Measurements from ENCODE around the gene BLVRB.
"Not testable (repeated sequence)": the region's sequence is repeated elsewhere in the genome, so short reads cannot be mapped to it uniquely, and the experiment has no call there.

BLVRB gene

DNA sequence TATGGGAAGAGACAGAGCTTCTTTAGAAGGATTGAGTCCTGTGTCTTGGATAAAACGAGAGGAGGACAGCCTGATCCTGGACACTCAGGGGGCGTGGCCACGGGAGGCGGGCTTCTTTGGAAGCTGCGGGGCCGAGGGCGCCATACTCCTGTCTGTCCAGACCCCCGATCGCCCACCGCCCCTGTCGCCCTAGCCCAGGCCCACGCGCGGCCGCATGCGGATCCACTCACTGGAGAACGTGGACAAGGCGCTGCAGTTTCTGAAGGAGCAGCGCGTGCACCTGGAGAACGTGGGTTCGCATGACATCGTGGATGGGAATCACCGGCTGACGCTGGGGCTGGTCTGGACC is 24.3 kb upstream of the BLVRB start:
- DNase-seq (ENCODE audit: low read depth in 1 of 2, low spot score in 1 of 2) = no peak

DNA sequence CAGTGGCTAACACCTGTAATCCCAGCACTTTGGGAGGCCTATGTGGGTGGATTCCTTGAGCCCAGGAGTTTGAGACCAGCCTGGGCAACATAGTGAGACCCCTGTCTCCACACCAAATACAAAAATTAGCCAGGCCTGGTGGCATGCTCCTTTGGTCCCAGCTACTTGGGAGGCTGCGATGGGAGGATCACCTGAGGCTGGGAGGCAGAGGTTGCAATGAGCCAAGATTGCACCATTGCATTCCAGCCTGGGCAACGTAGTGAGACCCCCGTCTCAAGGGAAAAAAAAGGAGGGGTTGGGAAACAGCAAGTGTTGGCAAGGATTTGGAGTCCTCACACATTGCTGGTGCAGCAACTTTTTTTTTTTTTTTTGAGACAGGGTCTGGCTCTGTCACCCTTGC is 20.5 kb upstream of the BLVRB start:
- no peak for DNase-seq (ENCODE audit: low read depth in 1 of 2, low spot score in 1 of 2)

DNA sequence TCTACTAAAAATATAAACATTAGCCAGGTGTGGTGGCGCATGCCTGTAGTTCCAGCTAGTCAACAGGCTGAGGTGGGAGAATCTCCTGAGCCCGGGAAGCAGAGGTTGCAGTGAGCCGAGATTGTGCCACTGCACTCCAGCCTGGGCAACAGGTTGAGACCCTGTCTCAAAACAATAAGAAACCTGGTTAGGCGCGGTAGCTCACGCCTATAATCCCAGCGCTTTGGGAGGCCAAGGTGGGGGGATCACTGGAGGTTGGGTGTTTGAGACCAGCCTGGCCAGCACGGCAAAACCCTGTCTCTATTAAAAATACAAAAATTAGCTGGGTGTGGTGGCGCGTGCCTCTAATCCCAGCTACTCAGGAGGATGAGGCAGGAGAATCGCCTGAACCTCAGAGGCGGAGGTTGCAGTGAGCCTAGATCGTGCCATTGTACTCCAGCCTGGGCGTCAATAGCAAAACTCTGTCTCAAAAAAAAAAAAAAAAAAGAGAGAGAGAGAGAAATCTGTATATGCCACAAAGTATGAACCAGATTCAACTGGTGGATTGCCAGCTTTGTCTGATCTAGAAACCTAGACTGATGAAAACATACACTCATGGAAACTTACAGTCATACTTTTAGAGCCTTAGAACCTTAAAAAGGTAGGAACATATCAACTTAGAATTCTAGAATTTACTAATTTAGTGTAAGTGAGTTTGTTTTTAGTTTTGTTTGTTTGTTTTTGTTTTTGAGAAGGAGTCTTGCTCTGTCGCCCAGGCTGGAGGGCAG is 10.5 kb upstream of the BLVRB start:
- DNase-seq (ENCODE audit: low read depth in 1 of 2, low spot score in 1 of 2) = not testable (repeated sequence)

DNA sequence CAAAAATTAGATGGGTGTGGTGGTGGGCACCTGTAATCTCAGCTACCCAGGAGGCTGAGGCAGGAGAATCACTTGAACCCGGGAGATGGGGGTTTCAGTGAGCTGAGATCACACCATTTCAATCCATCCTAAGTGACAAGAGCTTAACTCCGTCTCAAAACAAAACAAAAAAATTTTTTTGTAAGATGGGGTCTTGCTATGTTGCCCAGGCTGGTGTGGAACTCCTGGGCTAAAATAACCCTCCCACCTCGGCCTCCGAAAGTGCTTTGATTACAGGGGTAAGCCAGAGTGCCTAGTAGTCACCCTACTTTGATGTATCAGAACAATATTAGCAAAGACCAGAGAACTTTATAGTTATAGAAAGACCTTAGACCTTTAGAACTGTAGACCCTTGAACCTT is 9.2 kb upstream of the BLVRB start:
- DNase-seq (ENCODE audit: low read depth in 1 of 2, low spot score in 1 of 2) = no peak

DNA sequence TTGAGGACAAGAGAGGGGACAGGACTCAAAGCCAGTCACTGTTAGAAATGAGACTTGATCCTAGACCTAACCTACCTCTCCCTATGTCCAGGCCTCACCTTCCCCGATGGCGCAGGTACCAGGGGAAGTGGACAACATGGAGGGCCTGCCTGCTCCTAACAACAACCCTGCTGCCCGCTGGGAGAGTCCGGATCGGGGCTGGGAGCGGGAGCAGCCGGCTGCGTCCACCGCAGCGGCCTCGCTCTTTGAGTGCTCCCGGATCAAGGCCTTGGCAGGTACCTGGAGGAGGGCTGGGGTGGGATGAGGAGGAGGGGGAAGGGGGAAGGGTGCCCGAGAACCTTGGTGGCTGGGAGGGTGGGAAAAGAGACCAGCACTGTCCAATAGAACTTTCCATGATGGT is 7.0 kb upstream of the BLVRB start:
- no peak for DNase-seq (ENCODE audit: low read depth in 1 of 2, low spot score in 1 of 2)

DNA sequence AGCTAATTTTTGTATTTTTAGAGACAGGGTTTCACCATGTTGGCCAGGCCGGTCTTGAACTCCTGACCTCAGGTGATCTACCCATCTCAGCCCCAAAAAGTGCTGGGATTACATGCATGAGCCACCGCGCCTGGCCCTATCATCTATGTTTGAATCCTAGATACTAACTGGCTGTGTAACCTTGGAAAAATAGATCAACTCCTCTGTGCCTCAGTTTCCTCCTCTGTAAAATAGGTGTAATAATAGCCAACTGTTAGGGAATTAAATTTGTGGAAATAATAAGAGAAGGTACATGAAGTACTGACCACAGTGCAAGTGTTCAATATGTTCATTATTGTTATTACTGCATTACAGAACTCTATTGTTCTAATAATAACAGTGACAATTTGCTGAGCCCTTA is 5.6 kb upstream of the BLVRB start:
- DNase-seq (ENCODE audit: low read depth in 1 of 2, low spot score in 1 of 2) = no peak

DNA sequence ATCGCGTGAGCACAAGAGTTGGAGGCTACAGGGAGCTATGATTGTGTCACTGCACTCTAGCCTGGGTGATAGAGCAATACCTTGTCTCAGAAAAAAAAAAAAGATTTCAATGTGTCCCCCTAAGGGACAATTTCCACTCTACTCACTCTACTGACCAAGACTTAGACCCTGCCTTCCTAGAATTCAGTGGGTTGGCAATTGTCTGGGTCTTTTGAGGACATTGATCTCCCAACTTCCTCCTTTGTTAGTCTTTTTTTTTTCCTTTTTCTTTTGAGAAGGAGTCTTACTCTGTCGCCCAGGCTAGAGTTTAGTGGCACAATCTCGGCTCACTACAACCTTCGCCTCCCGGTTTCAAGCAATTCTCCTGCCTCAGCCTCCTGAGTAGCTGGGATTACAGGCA is 3.5 kb upstream of the BLVRB start:
- no peak for DNase-seq (ENCODE audit: low read depth in 1 of 2, low spot score in 1 of 2)

DNA sequence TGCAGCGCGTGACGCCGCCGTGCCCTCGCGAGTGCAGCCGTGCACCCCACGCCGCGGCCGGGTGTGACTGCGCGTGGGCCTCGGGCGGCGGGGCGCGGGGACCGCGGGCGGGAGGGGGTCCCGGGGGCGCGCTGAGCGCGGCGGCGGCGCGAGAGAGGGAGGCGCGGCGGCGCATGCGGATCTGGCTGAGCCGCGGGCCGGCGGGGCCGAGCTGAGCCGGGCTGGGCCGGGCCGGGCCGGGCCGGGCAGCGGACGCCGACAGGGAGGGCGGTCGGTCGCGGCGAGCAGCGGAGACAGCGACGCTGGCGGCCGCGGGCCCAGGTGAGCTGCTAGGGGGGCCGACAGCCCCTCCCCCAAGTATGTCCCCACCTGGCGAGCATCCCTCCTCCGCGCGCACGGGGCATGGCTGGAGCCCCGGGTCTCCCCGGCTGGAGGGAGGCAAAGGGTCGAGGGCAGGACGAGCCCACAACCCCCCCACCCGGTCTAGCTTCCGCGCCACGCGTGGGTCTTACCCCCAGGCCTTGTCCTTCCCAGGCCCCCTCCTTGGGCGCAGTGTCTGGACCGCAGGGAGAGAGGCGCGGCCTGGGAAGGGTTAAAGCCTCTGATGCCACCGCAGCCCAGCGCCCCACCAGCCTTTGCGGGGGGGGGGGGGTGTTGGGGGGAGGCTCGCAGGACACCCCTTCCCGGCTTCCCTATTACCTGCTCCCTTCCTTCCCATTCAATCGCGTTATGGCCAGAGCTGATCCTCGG is 1.6 kb upstream of the BLVRB start, which contains the start of gene SPTBN4:
SPTBN4 (plus strand) TSS at position 17 of the 750 bp plus-strand sequence. CDS start 5,621 bp downstream, outside the sequence.
- DNase-seq (ENCODE audit: low read depth in 1 of 2, low spot score in 1 of 2) = no peak

DNA sequence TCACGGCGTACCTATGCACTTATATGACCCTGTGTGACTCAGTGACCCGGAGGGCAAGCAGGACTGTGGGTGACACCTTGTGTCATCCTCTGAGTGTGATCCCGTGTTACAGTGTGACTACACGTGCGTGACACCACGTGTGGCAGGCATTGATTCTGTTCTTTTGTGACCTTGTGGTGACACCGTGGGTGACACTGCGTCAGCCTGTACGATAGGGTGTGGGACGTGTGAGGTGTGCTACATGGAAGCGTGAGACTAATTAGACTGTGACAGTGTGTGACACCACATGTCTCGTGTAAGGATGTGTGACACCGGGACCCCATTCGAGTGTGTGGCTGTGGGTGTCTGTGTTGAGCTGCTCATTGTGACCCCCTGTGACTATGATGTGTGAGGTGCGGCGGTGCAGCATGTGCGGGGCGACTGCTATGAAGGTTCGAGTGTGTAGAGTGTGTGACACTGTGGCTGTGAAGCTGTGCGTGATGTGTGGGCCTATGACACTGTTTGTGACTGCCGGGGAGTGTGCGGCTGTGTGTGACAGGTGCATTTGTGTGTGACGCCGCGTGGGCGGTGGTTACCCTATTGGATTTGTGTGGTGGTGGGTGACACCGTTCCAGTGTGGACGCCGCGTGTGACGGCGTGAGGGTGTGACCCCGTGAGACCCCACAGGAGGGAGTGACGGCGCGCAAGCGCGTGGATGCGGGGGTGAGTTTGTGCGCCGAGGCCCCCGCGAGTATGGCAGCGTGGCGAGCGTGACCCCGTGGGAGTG is 857 bp upstream of the BLVRB start:
- DNase-seq (ENCODE audit: low read depth in 1 of 2, low spot score in 1 of 2) = peak; percentile 26 to 63

DNA sequence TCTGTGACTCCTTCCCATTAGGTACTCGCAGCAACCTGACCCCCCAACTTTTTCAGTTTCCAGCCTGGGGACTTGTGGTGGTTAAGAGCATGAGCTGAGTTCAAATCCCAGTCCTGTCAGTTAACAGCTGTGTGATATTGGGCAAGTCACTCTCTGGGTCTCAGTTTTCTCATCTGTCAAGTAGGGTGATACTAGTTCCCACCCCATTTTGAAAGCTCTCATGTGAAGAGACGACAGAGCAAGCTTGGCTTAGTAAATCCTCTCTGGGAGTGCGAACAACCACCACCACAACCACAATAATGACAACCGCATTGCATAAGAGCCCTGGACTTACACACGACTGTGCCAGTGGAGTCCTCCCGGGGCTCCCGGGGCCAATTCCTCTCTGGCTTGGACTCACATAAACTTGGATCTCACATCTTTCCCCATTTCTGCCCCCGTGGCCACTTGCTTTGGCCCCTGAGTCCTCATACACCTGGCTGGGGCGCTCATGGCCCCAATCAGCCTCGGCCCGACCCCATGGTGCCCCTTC is 454 bp downstream of the BLVRB start:
- DNase-seq (ENCODE audit: low read depth in 1 of 2, low spot score in 1 of 2) = no peak

DNA sequence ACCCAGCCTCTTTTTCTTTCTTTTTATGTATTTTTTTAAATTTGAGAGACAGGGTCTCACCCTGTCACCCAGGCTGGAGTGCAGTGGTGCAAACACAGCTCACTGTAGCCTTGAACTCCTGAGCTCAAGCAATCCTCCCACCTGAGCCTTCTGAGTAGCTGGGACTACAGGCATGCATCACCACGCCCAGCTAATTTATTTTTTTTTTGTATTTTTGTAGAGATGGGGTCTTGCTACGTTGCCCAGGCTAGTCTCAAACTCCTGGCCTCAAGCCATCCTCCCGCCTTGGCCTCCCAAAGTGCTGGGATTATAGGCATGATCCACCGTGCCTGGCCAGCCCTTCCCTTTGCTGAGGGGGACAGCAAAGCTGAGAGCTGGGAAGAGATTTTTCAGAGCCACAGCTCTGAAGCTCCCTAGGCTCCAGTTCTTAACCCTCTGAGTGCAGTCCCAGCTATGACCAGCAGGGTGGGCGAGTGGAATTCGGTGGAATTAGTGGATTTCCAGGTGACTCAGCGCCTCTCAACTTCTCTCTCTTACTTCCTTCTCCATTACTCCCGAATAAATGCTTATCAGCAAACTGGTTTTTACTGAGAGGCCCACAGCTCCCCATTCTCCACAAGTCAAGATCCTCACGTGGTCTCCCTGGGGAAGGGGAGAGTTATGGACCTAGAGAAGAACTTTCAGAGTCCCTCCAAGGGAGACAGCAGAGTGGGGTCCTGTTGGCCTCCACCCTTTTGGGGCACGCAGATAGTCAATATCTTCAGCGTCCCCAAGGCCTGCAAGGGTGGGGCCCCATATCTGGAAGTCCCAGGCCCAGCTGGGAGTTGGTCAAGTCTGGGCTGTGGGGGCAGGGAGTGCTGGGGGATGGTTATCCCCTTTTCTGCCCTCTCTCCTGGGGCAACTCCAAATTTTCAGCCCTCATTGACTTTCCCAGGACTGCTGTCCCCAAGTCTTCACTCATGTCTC is 1.2 kb downstream of the BLVRB start:
- DNase-seq (ENCODE audit: low read depth in 1 of 2, low spot score in 1 of 2) = peak; percentile 50 to 58

DNA sequence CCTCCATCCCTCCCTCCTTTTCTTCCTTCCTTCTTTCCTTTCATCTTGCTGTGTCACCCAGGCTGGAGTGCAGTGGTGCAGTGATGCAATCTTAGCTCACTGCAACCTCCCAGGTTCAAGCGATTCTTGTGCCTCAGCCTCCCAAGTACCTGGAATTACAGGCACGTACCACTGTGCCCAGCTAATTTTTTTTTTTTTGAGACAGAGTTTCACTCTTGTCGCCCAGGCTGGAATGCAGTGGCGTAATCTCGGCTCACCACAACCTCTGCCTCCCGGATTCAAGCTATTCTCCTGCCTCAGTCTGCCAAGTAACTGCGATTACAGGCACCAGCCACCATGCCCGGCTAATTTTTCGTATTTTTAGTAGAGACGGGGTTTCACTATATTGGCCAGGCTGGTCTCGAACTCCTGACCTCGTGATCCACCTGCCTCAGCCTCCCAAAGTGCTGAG is 1.9 kb downstream of the BLVRB start:
- not testable (repeated sequence) for DNase-seq (ENCODE audit: low read depth in 1 of 2, low spot score in 1 of 2)

DNA sequence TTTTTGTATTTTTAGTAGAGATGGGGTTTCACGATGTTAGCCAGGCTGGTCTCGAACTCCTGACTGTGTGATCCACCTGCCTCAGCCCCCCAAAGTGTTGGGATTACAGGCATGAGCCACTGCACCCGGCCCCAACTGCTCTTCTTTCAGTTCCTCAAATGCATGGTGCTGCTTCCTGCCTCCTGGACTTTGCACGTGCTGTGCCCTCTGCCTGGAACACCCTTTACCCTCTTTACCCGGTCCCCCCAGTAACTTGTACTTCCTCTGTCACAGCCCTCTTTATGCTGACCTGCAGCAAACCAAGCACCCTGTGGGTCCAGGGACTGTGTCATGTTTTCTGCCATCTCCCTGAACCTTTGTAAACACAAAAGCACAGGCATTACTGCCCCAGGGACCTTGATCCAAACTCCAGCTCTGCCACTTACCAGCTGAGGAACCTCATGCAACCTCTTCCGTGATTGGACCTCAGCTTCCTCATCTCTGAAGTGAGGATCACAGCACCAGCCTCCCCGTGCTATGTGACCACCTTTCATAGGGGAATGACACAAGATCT is 3.8 kb downstream of the BLVRB start:
- no peak for DNase-seq (ENCODE audit: low read depth in 1 of 2, low spot score in 1 of 2)

DNA sequence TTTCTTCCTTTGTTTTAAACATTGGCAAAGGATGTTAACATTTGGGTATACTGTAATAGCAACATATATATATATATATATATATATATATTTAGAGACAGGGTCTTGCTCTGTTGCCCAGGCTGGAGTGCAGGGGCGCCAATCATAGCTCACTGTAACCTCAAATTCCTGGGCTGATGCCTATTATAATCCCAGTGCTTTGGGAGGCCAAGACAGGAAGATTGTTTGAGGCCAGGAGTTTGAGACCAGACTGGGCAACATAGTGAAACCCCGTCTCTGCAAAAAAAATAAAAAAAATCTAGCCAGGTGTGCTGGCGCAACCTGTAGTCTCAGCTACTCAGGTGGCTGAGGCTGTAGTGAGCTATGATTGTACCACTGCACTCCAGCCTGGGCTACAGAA is 5.4 kb downstream of the BLVRB start:
- no peak for DNase-seq (ENCODE audit: low read depth in 1 of 2, low spot score in 1 of 2)

DNA sequence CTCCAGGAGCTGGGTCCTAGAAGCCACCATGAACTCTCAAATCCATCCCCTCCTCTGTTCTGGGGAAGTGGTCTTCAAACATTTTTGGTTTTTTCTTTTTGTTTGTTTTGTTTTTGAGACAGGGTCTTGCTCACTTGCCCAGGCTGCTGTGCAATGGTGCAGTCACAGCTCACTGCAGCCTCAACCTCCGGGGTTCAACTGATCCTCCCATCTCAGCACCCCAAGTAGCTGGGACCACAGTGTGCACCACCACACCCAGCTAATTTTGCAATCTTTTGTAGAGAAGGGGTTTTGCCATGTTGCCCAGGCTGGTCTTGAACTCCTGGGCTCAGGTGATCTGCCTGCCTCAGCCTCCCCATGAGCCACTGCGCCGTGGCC is 7.0 kb downstream of the BLVRB start:
- DNase-seq (ENCODE audit: low read depth in 1 of 2, low spot score in 1 of 2) = no peak

DNA sequence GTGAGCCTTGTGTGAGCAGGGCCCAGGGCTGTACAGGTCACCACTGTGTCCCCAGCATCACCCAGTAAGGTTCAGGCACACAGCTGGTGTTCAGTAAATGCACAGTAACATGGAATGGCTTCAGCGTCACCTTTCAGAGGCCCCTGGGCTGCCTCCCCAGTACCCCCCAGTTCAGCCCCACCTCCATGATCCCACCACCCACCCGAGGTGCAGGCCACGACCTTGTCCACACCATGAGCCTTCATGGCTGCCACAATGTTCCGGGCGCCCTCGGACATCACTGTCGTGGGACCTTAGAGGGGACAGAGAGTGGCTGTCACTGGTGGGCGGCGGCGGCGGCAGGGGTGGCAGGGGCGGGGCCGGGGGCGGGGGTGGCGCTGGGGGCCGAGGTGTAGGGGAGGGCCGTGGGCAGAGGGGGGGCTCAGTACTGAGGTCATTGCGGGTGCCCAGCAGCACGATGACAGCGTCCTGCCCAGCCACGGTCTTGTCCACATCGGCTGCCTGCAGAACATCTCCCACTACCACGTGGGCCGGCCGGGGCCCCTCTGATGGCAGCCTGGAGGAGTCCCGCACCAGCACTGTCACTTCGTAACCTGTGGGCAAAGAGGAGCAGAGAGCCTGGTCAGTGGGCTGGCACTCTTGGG is 7.5 kb downstream of the BLVRB start:
- DNase-seq (ENCODE audit: low read depth in 1 of 2, low spot score in 1 of 2) = no peak

DNA sequence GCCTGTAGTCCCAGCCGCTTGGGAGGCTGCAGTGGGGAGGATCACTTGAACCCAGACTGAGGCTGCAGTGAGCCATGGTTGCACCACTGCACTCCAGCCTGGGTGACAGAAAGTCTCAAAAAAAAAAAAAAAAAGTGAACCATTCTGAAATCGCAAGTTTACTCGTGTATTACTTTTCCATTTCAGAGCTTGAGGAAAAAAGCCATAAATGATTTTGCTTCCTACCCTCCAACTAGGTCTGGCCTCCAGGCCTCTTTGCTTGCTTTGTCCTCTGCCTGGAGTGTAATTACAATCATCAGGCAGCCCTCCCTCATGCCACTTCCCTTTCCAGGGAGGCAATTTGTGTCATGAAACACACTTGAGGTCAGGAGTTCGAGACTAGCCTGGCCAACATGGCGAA is 8.5 kb downstream of the BLVRB start:
- DNase-seq (ENCODE audit: low read depth in 1 of 2, low spot score in 1 of 2) = no peak

DNA sequence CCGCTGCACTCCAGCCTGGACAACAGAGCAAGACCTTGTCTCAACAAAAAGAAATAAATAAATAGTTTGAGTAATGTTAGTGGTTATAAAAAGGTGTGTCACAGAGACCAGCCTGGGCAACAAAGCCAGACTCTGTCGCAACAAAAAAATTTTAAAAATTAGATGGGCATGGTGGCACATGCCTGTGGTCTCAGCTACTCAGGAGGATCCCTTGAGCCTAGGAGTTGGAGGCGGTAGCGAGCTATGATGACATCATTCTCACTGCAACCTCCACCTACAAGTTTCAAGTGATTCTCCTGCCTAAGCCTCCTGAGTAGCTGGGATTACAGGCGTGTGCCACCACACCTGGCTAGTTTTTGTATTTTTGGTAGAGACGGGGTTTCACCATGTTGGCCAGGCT is 11.6 kb downstream of the BLVRB start:
- DNase-seq (ENCODE audit: low read depth in 1 of 2, low spot score in 1 of 2) = not testable (repeated sequence)

DNA sequence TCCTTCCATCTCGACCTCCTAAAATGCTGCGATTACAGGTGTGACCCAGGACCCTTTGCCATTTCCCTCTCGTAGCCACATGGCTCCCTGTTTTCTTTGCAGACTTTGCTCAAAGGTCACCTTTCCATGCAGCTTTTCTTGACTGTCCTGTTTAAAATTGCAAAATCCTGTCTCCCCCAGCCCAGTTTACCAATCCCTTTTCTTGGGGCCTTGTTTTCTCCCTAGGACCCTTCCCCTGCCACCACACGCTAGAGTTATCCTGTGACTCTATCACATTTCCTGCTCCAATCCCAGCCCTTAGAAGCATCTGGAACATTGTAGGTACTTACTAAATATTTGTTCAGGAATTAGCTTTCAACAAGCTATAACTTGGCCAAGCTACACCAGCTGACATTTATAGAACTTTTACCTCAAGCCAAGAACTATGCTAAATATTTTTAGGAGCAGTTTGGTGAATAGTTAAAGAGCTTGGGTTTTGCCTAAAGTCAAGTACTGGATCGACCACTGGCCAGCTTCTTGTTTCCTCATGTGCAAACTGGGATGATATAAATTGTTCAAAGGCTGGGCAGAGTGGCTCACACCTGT is 12.3 kb downstream of the BLVRB start:
- DNase-seq (ENCODE audit: low read depth in 1 of 2, low spot score in 1 of 2) = no peak

All from activated T-helper 1 cell treated with anti-CD3 and anti-CD28 coated beads, Interleukin-2, amount 50 U/mL, for 16 hours (primary cell).